ENCODE data around the gene PPP6R2. TPM values are rescaled to one million over a fixed set of nuclear protein-coding genes. Genes with fewer than 3 reads are reported as not detected.
A peak's percentile ranks its signal among the peaks of the same experiment; 100 is the strongest.

Gene PPP6R2
- total RNA-seq, 1 experiment from 2014 or later, result 61.3 TPM

DNA sequence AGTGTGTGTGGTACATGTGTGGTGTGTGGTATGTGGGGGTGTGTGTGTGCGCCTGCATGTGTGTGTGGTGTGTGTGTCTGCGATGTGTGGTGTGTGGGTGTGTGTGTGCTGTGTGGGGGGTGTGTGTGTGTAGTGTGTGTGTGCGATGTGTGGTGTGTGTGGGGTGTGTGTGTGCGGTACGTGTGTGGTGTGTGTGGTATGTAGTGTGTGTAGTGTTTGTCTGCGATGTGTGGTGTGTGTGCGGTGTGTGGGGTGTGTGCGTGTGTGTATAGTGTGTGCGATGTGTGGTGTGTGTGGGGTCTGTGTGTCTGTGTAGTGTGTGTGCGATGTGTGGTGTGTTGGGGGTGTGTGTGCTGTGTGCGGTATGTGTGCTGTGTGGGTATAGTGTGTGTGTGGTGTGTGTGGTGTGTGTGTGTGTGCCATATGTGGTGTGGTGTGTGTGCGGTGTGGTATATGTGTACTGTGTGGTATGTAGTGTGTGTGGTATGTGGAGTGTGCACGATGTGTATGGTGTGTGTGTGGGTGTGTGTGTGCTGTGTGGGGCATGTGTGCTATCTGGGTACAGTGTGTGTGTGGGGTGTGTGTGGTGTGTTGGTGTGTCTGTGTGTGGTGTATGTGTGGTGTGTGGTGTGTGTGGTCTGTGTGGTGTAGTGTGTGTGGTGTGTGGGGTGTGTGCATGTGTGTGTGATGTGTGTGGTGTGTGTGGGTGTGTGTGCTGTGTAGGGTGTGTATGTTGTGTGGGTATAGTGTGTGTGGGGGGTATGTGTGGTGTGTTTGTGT, 5.7 kb upstream of the PPP6R2 start:
- Histone ChIP-seq H3K9ac (ENCODE audit: low read length) (no peak overlapping the region), H3K4me1 (ENCODE audit: control insufficient read depth in 1 of 2, insufficient read depth in 2 of 2, low read length in 2 of 2) (peaks cover 4 to 7% of the 10 kb centered on the region in 2 experiments), H3K4me3 (replicated peaks in 1 of 2; ENCODE audit: low read depth in 1 of 2, low read length in 2 of 2) (no peak overlapping the region), H3K27ac (ENCODE audit: low read depth, low read length) (peak overlapping the region; percentile 10; the same call in 1 of the 2 replicates), H3K36me3 (ENCODE audit: control insufficient read depth in 1 of 2, insufficient read depth in 2 of 2, low read length in 2 of 2) (no peaks in the 10 kb centered on the region), H3K27me3 (ENCODE audit: insufficient read depth, low read length) (no peaks in the 10 kb centered on the region), H2AFZ (ENCODE audit: low read depth, low read length, poor library complexity, severe bottlenecking) (no peak overlapping the region), H3K9me2 (ENCODE audit: insufficient read depth) (no peaks in the 10 kb centered on the region), H4K20me1 (ENCODE audit: insufficient read depth) (no peaks in the 10 kb centered on the region), H3K79me2 (ENCODE audit: insufficient read depth, low read length) (no peaks in the 10 kb centered on the region; the same call in 1 of the 2 replicates), H3K9me3 (ENCODE audit: control insufficient read depth in 1 of 2, insufficient read depth in 1 of 2, low read depth in 1 of 2, low read length in 2 of 2) (peaks cover 0 to 20% of the 10 kb centered on the region in 2 experiments; a peak in 1 of 4 replicates), H3K4me2 (ENCODE audit: low read length) (no peak overlapping the region)
- ATAC-seq (no peak), DNase-seq (ENCODE audit: low read depth, low spot score) (no peak)
- ChIA-PET CTCF (no interaction called here), POLR2A (no interaction called here), RAD21 (ENCODE audit: low non-redundant PET in 1 of 2, low total read pairs in 2 of 2, uncharacterized antibody in 2 of 2, unreplicated experiment in 2 of 2) (no interaction called here)
- intact Hi-C loops (cut with micrococcal nuclease), result no loop called here
- TF ChIP-seq, protein P1, sequence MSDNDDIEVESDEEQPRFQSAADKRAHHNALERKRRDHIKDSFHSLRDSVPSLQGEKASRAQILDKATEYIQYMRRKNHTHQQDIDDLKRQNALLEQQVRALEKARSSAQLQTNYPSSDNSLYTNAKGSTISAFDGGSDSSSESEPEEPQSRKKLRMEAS (IDR thresholded peaks at IDR 0.05), result no peak
- TF ChIP-seq TCF7L2 (IDR thresholded peaks at IDR 0.05; ENCODE audit: borderline replicate concordance, extremely low read depth, insufficient read depth, insufficient read length), result no peak
- no peak for TF ChIP-seq RAD21 (IDR thresholded peaks at IDR 0.05; ENCODE audit: low read depth)
- TF ChIP-seq CEBPB (IDR thresholded peaks at IDR 0.05; ENCODE audit: low read depth), result no peak
- TF ChIP-seq, protein P2, sequence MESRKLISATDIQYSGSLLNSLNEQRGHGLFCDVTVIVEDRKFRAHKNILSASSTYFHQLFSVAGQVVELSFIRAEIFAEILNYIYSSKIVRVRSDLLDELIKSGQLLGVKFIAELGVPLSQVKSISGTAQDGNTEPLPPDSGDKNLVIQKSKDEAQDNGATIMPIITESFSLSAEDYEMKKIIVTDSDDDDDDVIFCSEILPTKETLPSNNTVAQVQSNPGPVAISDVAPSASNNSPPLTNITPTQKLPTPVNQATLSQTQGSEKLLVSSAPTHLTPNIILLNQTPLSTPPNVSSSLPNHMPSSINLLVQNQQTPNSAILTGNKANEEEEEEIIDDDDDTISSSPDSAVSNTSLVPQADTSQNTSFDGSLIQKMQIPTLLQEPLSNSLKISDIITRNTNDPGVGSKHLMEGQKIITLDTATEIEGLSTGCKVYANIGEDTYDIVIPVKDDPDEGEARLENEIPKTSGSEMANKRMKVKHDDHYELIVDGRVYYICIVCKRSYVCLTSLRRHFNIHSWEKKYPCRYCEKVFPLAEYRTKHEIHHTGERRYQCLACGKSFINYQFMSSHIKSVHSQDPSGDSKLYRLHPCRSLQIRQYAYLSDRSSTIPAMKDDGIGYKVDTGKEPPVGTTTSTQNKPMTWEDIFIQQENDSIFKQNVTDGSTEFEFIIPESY (IDR thresholded peaks at IDR 0.05; ENCODE audit: extremely low read depth, insufficient replicate concordance, low read length), result no peak
- no peak for TF ChIP-seq FOSL1 (IDR thresholded peaks at IDR 0.05; ENCODE audit: low read depth)
- TF ChIP-seq, protein P3, sequence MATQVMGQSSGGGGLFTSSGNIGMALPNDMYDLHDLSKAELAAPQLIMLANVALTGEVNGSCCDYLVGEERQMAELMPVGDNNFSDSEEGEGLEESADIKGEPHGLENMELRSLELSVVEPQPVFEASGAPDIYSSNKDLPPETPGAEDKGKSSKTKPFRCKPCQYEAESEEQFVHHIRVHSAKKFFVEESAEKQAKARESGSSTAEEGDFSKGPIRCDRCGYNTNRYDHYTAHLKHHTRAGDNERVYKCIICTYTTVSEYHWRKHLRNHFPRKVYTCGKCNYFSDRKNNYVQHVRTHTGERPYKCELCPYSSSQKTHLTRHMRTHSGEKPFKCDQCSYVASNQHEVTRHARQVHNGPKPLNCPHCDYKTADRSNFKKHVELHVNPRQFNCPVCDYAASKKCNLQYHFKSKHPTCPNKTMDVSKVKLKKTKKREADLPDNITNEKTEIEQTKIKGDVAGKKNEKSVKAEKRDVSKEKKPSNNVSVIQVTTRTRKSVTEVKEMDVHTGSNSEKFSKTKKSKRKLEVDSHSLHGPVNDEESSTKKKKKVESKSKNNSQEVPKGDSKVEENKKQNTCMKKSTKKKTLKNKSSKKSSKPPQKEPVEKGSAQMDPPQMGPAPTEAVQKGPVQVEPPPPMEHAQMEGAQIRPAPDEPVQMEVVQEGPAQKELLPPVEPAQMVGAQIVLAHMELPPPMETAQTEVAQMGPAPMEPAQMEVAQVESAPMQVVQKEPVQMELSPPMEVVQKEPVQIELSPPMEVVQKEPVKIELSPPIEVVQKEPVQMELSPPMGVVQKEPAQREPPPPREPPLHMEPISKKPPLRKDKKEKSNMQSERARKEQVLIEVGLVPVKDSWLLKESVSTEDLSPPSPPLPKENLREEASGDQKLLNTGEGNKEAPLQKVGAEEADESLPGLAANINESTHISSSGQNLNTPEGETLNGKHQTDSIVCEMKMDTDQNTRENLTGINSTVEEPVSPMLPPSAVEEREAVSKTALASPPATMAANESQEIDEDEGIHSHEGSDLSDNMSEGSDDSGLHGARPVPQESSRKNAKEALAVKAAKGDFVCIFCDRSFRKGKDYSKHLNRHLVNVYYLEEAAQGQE (IDR thresholded peaks at IDR 0.05; ENCODE audit: low read depth), result no peak
- no peak for TF ChIP-seq YY1 (IDR thresholded peaks at IDR 0.05; ENCODE audit: extremely low read depth, insufficient replicate concordance, low read depth, low read length)
- no peak for TF ChIP-seq SRF (IDR thresholded peaks at IDR 0.05; ENCODE audit: low read depth)
- TF ChIP-seq POLR2A (IDR thresholded peaks at IDR 0.05; ENCODE audit: borderline replicate concordance, extremely low read depth, insufficient read depth, insufficient read length), result no peak
- no peak for TF ChIP-seq EZH2phosphoT487 (IDR thresholded peaks at IDR 0.05; ENCODE audit: borderline replicate concordance)
- no peak for TF ChIP-seq SP1 (IDR thresholded peaks at IDR 0.05; ENCODE audit: low read depth)
- no peak for TF ChIP-seq POLR2AphosphoS5 (IDR thresholded peaks at IDR 0.05; ENCODE audit: low read depth, low read length)
- no peak for TF ChIP-seq EGR1 (IDR thresholded peaks at IDR 0.05; ENCODE audit: low read depth)
- TF ChIP-seq ZNF274 (IDR thresholded peaks at IDR 0.05; ENCODE audit: low read depth, low read length), result no peak
- TF ChIP-seq EZH2 (IDR thresholded peaks at IDR 0.05), result no peak
- no peak for TF ChIP-seq CBX3 (IDR thresholded peaks at IDR 0.05; ENCODE audit: low read depth)
- no TSS peak for BruUV-seq (replicated peaks)
